ENCODE results near the gene SFXN1.

DNA sequence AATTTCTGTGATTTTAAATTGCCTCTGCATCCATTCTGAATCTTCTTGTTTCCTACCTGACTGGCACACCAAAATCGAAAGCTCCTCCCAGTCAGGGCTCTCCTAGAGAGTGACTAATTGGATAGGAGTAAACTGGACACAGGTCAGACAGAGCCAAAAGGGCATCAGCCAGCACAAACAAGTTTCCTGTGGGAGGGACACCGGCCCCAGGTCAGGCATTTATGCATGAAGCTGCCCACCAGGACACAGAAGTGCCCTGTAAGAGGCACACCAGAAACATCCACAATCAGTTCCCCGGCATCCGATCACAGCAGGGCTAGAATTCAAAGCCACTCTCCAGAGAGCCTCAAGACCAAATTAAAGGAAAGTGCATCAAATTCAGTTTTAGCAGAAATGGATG, 78.4 kb downstream of the SFXN1 start:
- TF ChIP-seq CTCF (conservative IDR thresholded peaks at IDR 0.05; ENCODE audit: low read length): no peak
- TF ChIP-seq EZH2phosphoT487 (IDR thresholded peaks at IDR 0.05; ENCODE audit: borderline replicate concordance, low read depth, low read length): no peak
